GM19099 (cell line): Measurements from ENCODE around the gene RAP1GAP2.

ENCODE experiments used
- POLR2A ChIP-seq: IDR thresholded peaks from 3 replicates; pipeline ENCODE4 v1.6.1; 2011; ENCODE audit warnings: low read depth; ENCODE audit not compliant: insufficient read length; ENCODE audit errors: extremely low read depth

RAP1GAP2 gene

DNA sequence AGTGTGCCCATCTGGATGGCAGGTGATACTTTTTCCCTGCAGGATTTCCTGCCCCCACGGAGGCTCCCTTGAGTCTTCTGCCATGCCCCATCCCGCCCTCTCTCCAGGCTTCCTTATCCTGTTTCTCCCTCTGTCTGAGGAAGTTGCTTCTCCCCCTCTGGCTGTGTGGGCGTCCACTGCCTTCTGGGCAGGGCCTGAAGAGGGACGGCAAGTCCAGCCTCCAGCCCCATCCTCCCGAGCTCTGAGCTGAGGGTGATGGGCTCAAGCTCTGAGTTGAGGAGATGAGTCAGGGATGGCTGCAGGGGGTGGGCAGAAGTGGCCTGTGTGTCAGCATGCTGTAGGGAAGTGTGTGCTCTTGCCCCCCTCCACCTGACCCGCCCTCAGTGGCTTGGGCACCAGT, 14.2 kb upstream of the RAP1GAP2 start:
- TF ChIP-seq POLR2A: no peak

GRCh38 chr17:2783310-2784030, 12.8 kb upstream of the RAP1GAP2 start:
- no peak for TF ChIP-seq POLR2A

DNA sequence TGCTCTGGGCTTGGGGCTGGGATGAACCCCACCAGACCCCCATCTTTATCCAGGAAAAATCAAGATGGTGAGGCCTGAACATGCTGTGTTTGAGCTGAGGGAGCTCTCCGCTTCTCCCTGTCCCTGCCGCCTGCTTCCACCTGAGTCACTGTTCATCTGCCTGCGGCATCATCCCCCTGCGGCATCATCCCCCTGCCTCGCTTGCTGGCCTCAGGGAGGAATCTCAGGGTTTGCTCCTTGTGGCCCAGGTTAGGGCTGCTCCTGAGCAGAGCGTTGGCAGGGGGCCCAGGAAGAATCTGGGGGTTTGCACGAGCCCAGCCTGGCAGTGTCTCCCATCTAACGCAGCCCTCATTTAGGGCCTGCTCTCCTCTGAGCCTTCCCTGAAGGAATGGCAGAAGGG, 11.4 kb upstream of the RAP1GAP2 start:
- TF ChIP-seq POLR2A: no peak

- no peak for TF ChIP-seq POLR2A
Observed at GRCh38 chr17:2786176-2786881, 9.9 kb upstream of the RAP1GAP2 start.

- TF ChIP-seq POLR2A: no peak
Observed at GRCh38 chr17:2789700-2790099, 6.5 kb upstream of the RAP1GAP2 start.

- no peak for TF ChIP-seq POLR2A
Observed at GRCh38 chr17:2792366-2793169, 3.7 kb upstream of the RAP1GAP2 start.

DNA sequence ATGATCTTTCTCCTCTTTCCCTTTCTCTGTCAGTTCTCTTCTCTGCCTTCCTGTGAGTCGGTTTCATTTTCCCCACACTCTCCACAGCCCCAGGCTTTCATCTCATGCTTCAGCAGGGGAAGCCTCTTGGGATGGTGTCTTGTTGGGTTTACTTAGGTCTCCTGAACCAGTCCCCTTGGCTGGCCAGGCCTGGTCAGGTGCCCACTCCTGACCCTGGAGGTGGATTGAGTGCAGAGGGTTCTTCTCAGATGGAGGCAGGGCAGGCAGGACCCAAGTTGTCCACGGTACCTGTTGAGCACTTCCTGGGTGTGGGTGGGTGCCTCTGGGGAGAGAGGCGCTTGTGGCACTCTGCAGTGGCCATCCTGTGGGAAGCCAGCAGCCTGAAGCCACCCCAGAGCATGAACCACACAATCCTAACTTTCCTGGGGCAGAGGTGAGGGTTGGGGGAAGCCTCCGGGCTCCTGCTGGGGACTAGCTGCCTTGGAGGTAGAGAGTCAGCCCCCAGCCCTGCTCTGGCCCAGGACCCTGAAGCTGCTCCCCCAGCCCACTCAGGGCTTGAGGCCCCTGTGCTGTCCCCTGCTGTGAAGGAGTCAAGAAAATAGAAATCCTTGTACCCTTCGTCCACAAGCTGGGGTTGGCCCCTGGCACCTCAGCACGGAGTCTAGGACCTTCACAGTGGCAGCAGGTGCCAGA, 2.0 kb upstream of the RAP1GAP2 start:
- TF ChIP-seq POLR2A: no peak

- TF ChIP-seq POLR2A: no peak
Observed at GRCh38 chr17:2795441-2796163, 636 bp upstream of the RAP1GAP2 start.

- no peak for TF ChIP-seq POLR2A
Observed at GRCh38 chr17:2797226-2797625, 988 bp downstream of the RAP1GAP2 start.

DNA sequence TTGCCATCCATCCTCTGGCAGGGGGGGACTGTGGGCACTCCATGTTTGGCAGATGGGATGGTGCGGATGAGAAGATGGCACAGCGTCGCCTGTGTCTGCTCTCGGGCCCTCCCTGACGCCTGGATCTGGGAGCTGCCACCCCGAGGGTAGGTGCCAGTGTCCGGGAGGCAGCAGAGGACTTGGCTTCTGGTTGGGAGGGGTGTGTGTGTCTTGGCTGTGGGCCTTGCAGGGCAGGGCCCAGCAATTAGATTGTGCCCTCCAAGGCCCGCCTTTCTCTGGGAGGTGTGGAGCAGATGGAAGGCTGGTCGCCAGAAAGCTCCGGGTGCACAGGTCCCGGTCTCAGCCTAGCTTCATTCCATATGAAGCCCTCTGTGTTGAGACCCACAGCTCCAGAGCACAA, 1.4 kb downstream of the RAP1GAP2 start:
- TF ChIP-seq POLR2A: no peak

- TF ChIP-seq POLR2A: no peak
Observed at GRCh38 chr17:2798188-2798587, 1.9 kb downstream of the RAP1GAP2 start.

DNA sequence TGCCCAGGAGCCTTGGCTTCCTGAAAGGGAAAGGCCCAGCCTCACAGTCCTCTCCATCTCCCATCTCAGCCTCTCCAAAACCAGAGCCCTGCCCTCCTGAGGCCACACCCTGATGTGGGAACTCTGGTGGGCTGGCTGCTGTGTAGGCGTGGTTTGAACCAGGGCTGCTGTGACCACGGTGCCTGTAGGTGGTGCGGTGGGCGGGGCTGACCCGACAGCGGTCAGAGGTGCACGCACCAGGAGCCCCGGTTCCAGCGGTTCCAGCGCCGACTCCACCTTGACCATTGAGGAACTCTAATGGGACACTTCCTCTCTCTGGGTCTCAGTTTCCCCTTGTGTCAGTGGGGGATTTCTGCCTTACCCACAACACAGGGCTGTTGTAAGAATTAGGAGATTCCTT, 2.4 kb downstream of the RAP1GAP2 start:
- TF ChIP-seq POLR2A: no peak

GRCh38 chr17:2799653-2800052, 3.4 kb downstream of the RAP1GAP2 start:
- no peak for TF ChIP-seq POLR2A

DNA sequence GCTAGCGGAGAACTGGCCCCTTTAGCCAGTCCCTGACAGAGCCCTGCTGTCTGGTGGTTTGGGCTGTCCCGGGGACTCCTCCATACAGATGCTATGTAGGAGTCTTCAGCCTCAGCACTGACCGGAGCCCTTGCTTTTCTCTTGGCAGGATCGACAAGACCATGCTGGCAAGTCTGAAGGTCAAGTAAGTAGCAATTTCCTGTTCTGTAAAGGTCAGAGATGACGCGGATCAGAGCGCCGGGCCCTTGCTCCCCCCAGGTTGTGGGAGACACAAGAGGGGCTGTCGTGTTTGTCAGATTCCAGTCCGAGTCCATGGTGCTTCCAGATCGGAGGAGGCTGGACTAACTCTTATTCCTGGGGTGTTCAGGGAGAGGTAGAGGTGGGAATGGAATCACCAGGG, 4.1 kb downstream of the RAP1GAP2 start:
- no peak for TF ChIP-seq POLR2A

DNA sequence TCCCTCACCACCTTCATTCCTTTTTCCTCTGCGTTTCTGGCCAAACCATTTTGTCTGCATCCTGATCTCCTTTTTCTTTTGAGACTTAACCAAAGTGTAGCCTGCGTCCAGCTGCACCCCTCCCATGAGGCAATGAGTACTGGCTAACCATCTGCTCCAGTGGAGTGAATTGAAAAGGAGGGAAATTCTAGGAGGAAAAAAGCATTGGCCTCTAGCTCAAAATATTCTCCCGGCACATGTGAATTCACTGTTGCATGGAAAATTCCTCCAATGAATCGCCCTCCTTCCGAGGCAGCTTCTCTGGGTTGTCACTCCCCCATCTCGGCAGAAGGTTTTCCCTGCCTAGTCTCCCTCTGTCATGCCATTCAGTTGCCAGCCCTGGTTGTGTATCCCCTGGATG, 5.6 kb downstream of the RAP1GAP2 start:
- TF ChIP-seq POLR2A: no peak

DNA sequence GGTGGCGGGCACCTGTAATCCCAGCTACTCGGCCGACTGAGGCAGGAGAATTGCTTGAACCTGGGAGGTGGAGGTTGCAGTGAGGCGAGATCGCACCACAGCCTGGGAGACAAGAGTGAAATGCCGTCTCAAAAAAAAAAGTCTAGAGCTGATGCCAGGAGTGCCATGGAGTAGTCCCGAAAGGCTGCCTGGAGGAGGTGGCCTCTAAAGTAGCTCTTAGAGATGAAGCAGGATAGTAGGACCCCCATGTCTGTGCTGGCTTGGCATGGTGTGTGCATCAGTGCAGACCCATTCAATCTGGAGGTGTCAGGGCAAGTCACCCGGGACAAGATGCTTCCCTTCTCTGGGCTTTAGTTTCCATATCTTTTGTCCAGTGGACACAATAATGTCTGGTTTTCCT, 6.3 kb downstream of the RAP1GAP2 start:
- TF ChIP-seq POLR2A: no peak
